Measurements from ENCODE around the gene CENPB.

Gene CENPB

GRCh38 chr20:3798908-3799248 lies 12.3 kb upstream of the CENPB start:
- peaks cover 40% of the 10 kb centered on the region for H3K36me3 ChIP-seq (ENCODE audit: insufficient read depth, low read length)
- H3K27me3 ChIP-seq (ENCODE audit: insufficient read depth, low read length): no peaks in the 10 kb centered on the region
- peak overlapping the region; percentile 96 for H3K9ac ChIP-seq (ENCODE audit: low read length)
- 0 out of 2 replicates have a peak, but pooled peaks cover 6% of the 10 kb centered on the region for H3K79me2 ChIP-seq (ENCODE audit: insufficient read depth, low read length)
- no peaks in the 10 kb centered on the region for H3K9me2 ChIP-seq (ENCODE audit: low read depth, low read length)
- no peak overlapping the region for H2AFZ ChIP-seq (ENCODE audit: low read length)
- H3K27ac ChIP-seq (ENCODE audit: low read depth, low read length, poor library complexity, severe bottlenecking): peak overlapping the region; percentile 95
- H3K9me3 ChIP-seq (ENCODE audit: low read length): no peaks in the 10 kb centered on the region
- H4K20me1 ChIP-seq (ENCODE audit: insufficient read depth, low read length): no peaks in the 10 kb centered on the region
- TF ChIP-seq, protein P1, sequence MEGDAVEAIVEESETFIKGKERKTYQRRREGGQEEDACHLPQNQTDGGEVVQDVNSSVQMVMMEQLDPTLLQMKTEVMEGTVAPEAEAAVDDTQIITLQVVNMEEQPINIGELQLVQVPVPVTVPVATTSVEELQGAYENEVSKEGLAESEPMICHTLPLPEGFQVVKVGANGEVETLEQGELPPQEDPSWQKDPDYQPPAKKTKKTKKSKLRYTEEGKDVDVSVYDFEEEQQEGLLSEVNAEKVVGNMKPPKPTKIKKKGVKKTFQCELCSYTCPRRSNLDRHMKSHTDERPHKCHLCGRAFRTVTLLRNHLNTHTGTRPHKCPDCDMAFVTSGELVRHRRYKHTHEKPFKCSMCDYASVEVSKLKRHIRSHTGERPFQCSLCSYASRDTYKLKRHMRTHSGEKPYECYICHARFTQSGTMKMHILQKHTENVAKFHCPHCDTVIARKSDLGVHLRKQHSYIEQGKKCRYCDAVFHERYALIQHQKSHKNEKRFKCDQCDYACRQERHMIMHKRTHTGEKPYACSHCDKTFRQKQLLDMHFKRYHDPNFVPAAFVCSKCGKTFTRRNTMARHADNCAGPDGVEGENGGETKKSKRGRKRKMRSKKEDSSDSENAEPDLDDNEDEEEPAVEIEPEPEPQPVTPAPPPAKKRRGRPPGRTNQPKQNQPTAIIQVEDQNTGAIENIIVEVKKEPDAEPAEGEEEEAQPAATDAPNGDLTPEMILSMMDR (IDR thresholded peaks at IDR 0.05; ENCODE audit: low read length): no peak
- no peak for TF ChIP-seq EZH2 (IDR thresholded peaks at IDR 0.05; ENCODE audit: borderline replicate concordance, low read length)
- H3K4me1 ChIP-seq (ENCODE audit: insufficient read depth, low read length, severe bottlenecking): peaks cover 44% of the 10 kb centered on the region
- H3K4me2 ChIP-seq (ENCODE audit: low read length): peak overlapping the region; percentile 95
- H3K4me3 ChIP-seq (ENCODE audit: low read depth, low read length, poor library complexity, severe bottlenecking): peak overlapping the region; percentile 86
- no peaks in the 10 kb centered on the region for H3F3A ChIP-seq (ENCODE audit: insufficient read depth, low read length)

DNA sequence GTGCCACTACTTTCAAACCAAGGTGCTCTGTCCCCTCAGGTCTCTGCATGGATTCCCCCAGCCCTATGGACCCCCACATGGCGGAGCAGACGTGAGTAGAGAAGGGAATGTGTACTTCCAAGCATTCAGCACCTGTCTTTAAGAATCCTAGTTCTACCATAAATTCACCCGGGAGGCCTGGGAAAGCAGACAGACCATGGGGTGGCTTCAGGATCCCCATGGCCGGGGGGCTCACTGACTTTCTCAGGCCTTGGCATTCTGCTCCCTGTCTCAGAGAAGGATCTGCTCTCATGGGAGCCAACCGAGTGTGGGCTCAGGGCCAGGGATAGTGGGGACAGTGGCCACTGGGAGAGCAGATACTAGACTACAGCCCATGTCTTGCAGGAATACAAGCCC lies 11.8 kb upstream of the CENPB start:
- H4K20me1 ChIP-seq (ENCODE audit: insufficient read depth, low read length): no peaks in the 10 kb centered on the region
- H3K4me2 ChIP-seq (ENCODE audit: low read length): peak overlapping the region; percentile 95
- H3K4me1 ChIP-seq (ENCODE audit: insufficient read depth, low read length, severe bottlenecking): peaks cover 44% of the 10 kb centered on the region
- peak overlapping the region; percentile 86 for H3K4me3 ChIP-seq (ENCODE audit: low read depth, low read length, poor library complexity, severe bottlenecking)
- H3K27ac ChIP-seq (ENCODE audit: low read depth, low read length, poor library complexity, severe bottlenecking): peak overlapping the region; percentile 95
- no peak for TF ChIP-seq EZH2 (IDR thresholded peaks at IDR 0.05; ENCODE audit: borderline replicate concordance, low read length)
- TF ChIP-seq, protein P1 (IDR thresholded peaks at IDR 0.05; ENCODE audit: low read length): no peak
- peaks cover 35% of the 10 kb centered on the region for H3K36me3 ChIP-seq (ENCODE audit: insufficient read depth, low read length)
- no peaks in the 10 kb centered on the region for H3F3A ChIP-seq (ENCODE audit: insufficient read depth, low read length)
- H3K9me2 ChIP-seq (ENCODE audit: low read depth, low read length): no peaks in the 10 kb centered on the region
- H3K79me2 ChIP-seq (ENCODE audit: insufficient read depth, low read length): 0 out of 2 replicates have a peak, but pooled peaks cover 6% of the 10 kb centered on the region
- H2AFZ ChIP-seq (ENCODE audit: low read length): no peak overlapping the region
- no peaks in the 10 kb centered on the region for H3K9me3 ChIP-seq (ENCODE audit: low read length)
- H3K27me3 ChIP-seq (ENCODE audit: insufficient read depth, low read length): no peaks in the 10 kb centered on the region
- H3K9ac ChIP-seq (ENCODE audit: low read length): peak overlapping the region; percentile 96

- TF ChIP-seq, protein P1 (IDR thresholded peaks at IDR 0.05; ENCODE audit: low read length): no peak
- no peak for TF ChIP-seq EZH2 (IDR thresholded peaks at IDR 0.05; ENCODE audit: borderline replicate concordance, low read length)
- Histone ChIP-seq H3K4me2 (ENCODE audit: low read length) (peak overlapping the region; percentile 95), H3K27ac (ENCODE audit: low read depth, low read length, poor library complexity, severe bottlenecking) (peak overlapping the region; percentile 95), H3K4me3 (ENCODE audit: low read depth, low read length, poor library complexity, severe bottlenecking) (peak overlapping the region; percentile 86), H4K20me1 (ENCODE audit: insufficient read depth, low read length) (no peaks in the 10 kb centered on the region), H3K36me3 (ENCODE audit: insufficient read depth, low read length) (peaks cover 29% of the 10 kb centered on the region), H3K9me2 (ENCODE audit: low read depth, low read length) (no peaks in the 10 kb centered on the region), H3K9ac (ENCODE audit: low read length) (peak overlapping the region; percentile 96), H2AFZ (ENCODE audit: low read length) (no peak overlapping the region), H3F3A (ENCODE audit: insufficient read depth, low read length) (no peaks in the 10 kb centered on the region), H3K27me3 (ENCODE audit: insufficient read depth, low read length) (no peaks in the 10 kb centered on the region), H3K9me3 (ENCODE audit: low read length) (no peaks in the 10 kb centered on the region), H3K4me1 (ENCODE audit: insufficient read depth, low read length, severe bottlenecking) (peaks cover 44% of the 10 kb centered on the region), H3K79me2 (ENCODE audit: insufficient read depth, low read length) (0 out of 2 replicates have a peak, but pooled peaks cover 6% of the 10 kb centered on the region)
Measured at GRCh38 chr20:3797592-3798372, 11.2 kb upstream of the CENPB start.
